Endothelial cell of hepatic sinusoid (primary cell): ENCODE results near the gene KRT76.

ENCODE experiments used
- in situ Hi-C: cut with HindIII; loops from 2 replicates; pipeline ENCODE4 v1.10.0; 2017; ENCODE audit warnings: low sequenced_read_pairs

KRT76 gene

GRCh38 chr12:52776913-52777395 lies at the start of gene KRT76:
KRT76 (minus strand) TSS chr12:52777345; CDS start chr12:52777291, 54 bp downstream.
- in situ Hi-C loops, result no loop called here

- in situ Hi-C loops, result no loop called here
Measured at GRCh38 chr12:52825961-52826360, 48.8 kb upstream of the KRT76 start.

GRCh38 chr12:52824741-52825410 lies 47.7 kb upstream of the KRT76 start:
- in situ Hi-C loops, result loop anchor here (5.0 kb wide), 1 partner anchor 37 kb away; no protein-coding TSS in a partner anchor

- in situ Hi-C loops, result loop anchor here (5.0 kb wide), 1 partner anchor 38 kb away; no protein-coding TSS in a partner anchor
Measured at GRCh38 chr12:52823761-52824450, 46.8 kb upstream of the KRT76 start.

GRCh38 chr12:52822771-52823510 lies 45.8 kb upstream of the KRT76 start:
- in situ Hi-C loops, result loop anchor here (5.0 kb wide), 1 partner anchor 39 kb away; no protein-coding TSS in a partner anchor

- in situ Hi-C loops, result loop anchor here (5.0 kb wide), 1 partner anchor 40 kb away; no protein-coding TSS in a partner anchor
Measured at GRCh38 chr12:52821826-52822660, 44.9 kb upstream of the KRT76 start.

- in situ Hi-C loops, result loop anchor here (5.0 kb wide), 1 partner anchor 41 kb away; no protein-coding TSS in a partner anchor
Measured at GRCh38 chr12:52821071-52821730, 44.1 kb upstream of the KRT76 start.

- in situ Hi-C loops, result loop anchor here (5.0 kb wide), 1 partner anchor 42 kb away; no protein-coding TSS in a partner anchor
Measured at GRCh38 chr12:52820521-52820920, 43.4 kb upstream of the KRT76 start.

GRCh38 chr12:52819731-52820510 lies 42.8 kb upstream of the KRT76 start:
- in situ Hi-C loops, result loop anchor here (5.0 kb wide), 1 partner anchor 42 kb away; no protein-coding TSS in a partner anchor

GRCh38 chr12:52818887-52819420 lies 41.8 kb upstream of the KRT76 start:
- in situ Hi-C loops, result no loop called here

- in situ Hi-C loops, result no loop called here
Measured at GRCh38 chr12:52818388-52818787, 41.2 kb upstream of the KRT76 start.

GRCh38 chr12:52817699-52818238 lies 40.6 kb upstream of the KRT76 start:
- in situ Hi-C loops, result no loop called here

GRCh38 chr12:52817003-52817698 lies 40.0 kb upstream of the KRT76 start:
- in situ Hi-C loops, result no loop called here

- in situ Hi-C loops, result no loop called here
Measured at GRCh38 chr12:52815676-52816588, 38.8 kb upstream of the KRT76 start.

- in situ Hi-C loops, result no loop called here
Measured at GRCh38 chr12:52815161-52815560, 38.0 kb upstream of the KRT76 start.

- in situ Hi-C loops, result no loop called here
Measured at GRCh38 chr12:52814710-52815155, 37.6 kb upstream of the KRT76 start.
